Mesendoderm (in vitro differentiated cells): Measurements from ENCODE around the gene GAST.

ENCODE experiments used
- DNase-seq: peaks from one replicate; pipeline ENCODE4 v3.0.0; 2013
- H2AK5ac ChIP-seq: 2 replicates; pipeline ENCODE4 v1.6.1; 2013; ENCODE audit warnings: low read length, inconsistent platforms
- H2BK120ac ChIP-seq: 2 replicates; pipeline ENCODE4 v1.6.1; 2013; ENCODE audit warnings: low read depth, mild to moderate bottlenecking, low read length, moderate library complexity, mixed read lengths
- H2BK15ac ChIP-seq: replicated peaks from 2 replicates; pipeline ENCODE4 v1.6.1; 2013; ENCODE audit warnings: low read depth, mild to moderate bottlenecking, moderate library complexity
- H2BK5ac ChIP-seq: 2 replicates; pipeline ENCODE4 v1.6.1; 2013; ENCODE audit warnings: low read length, inconsistent platforms
- H3K18ac ChIP-seq: 2 replicates; pipeline ENCODE4 v1.6.1; 2013; ENCODE audit warnings: mild to moderate bottlenecking, low read length, mixed read lengths
- H3K23ac ChIP-seq: one replicate; pipeline ENCODE4 v1.6.1; 2013; ENCODE audit warnings: low read length
- H3K27ac ChIP-seq: 2 replicates; pipeline ENCODE4 v1.5.1; 2013; ENCODE audit warnings: low read depth, mild to moderate bottlenecking, inconsistent platforms, low read length, moderate library complexity
- H3K27me3 ChIP-seq: 2 replicates; pipeline ENCODE4 v1.6.1; 2013; ENCODE audit warnings: low read length, control low read depth, mild to moderate bottlenecking, inconsistent platforms; ENCODE audit not compliant: insufficient read depth, poor library complexity
- H3K36me3 ChIP-seq: 2 replicates; pipeline ENCODE4 v1.6.1; 2013; ENCODE audit warnings: low read length, inconsistent platforms; ENCODE audit not compliant: control insufficient read depth, insufficient read depth
- H3K4ac ChIP-seq: one replicate; pipeline ENCODE4 v1.6.1; 2013; ENCODE audit warnings: low read depth, mild to moderate bottlenecking, low read length, moderate library complexity
- H3K4me1 ChIP-seq: 2 replicates; pipeline ENCODE4 v1.6.1; 2013; ENCODE audit warnings: low read depth, low read length, inconsistent platforms; ENCODE audit not compliant: control insufficient read depth
- H3K4me2 ChIP-seq: 2 replicates; pipeline ENCODE4 v1.6.1; 2013; ENCODE audit warnings: low read length
- H3K4me3 ChIP-seq: 2 replicates; pipeline ENCODE4 v1.5.1; 2013; ENCODE audit warnings: mild to moderate bottlenecking, low read length
- H3K56ac ChIP-seq: one replicate; pipeline ENCODE4 v1.6.1; 2013; ENCODE audit warnings: low read length
- H3K79me1 ChIP-seq: 2 replicates; pipeline ENCODE4 v1.6.1; 2013; ENCODE audit warnings: low read length, inconsistent platforms
- H3K79me2 ChIP-seq: 2 replicates; pipeline ENCODE4 v1.6.1; 2013; ENCODE audit warnings: mild to moderate bottlenecking, low read length; ENCODE audit not compliant: control insufficient read depth, insufficient read depth
- H3K9ac ChIP-seq: 2 replicates; pipeline ENCODE4 v1.6.1; 2013; ENCODE audit warnings: low read length, inconsistent platforms
- H4K5ac ChIP-seq: one replicate; pipeline ENCODE4 v1.6.1; 2013; ENCODE audit warnings: low read length
- H4K8ac ChIP-seq: one replicate; pipeline ENCODE4 v1.6.1; 2013; ENCODE audit warnings: low read depth, mild to moderate bottlenecking, control low read depth, low read length, moderate library complexity
- WGBS: extraction: QIAGEN DNeasy Blood & Tissue Kit; methylation state at CpG from one replicate; pipeline ENCODE4 v1.1.7; 2013; ENCODE audit warnings: low lambda C conversion rate, missing lambda C conversion rate; ENCODE audit not compliant: insufficient coverage; ENCODE audit errors: extremely low coverage; 5-methylcytosine and 5-hydroxymethylcytosine counted together

Gene GAST

GRCh38 chr17:41739661-41740352 is 27.7 kb downstream of the GAST start:
- no peak overlapping the region for H4K8ac ChIP-seq
- H2BK15ac ChIP-seq = no peak overlapping the region
- DNase-seq = no peak
- H3K56ac ChIP-seq = no peak overlapping the region
- H3K27me3 ChIP-seq = peaks cover 4% of the 10 kb centered on the region
- H4K5ac ChIP-seq = no peak overlapping the region
- no peaks in the 10 kb centered on the region for H3K79me2 ChIP-seq
- no CpG with 5 or more reads among the region's 9 CpGs for WGBS
- H2BK120ac ChIP-seq = no peak overlapping the region
- H3K27ac ChIP-seq = no peak overlapping the region
- H3K4me3 ChIP-seq = no peak overlapping the region
- H3K4me2 ChIP-seq = no peak overlapping the region
- H3K4me1 ChIP-seq = no peaks in the 10 kb centered on the region
- no peak overlapping the region for H2BK5ac ChIP-seq
- H3K79me1 ChIP-seq = no peaks in the 10 kb centered on the region
- no peak overlapping the region for H3K4ac ChIP-seq
- H3K36me3 ChIP-seq = no peaks in the 10 kb centered on the region
- H3K18ac ChIP-seq = no peak overlapping the region
- H3K23ac ChIP-seq = no peak overlapping the region
- H3K9ac ChIP-seq = no peak overlapping the region
- no peak overlapping the region for H2AK5ac ChIP-seq

GRCh38 chr17:41740506-41740905 is 28.4 kb downstream of the GAST start:
- Histone ChIP-seq H3K9ac (no peak overlapping the region), H3K4ac (no peak overlapping the region), H2BK5ac (no peak overlapping the region), H3K36me3 (no peaks in the 10 kb centered on the region), H3K79me1 (no peaks in the 10 kb centered on the region), H3K23ac (no peak overlapping the region), H4K5ac (no peak overlapping the region), H3K18ac (no peak overlapping the region), H3K56ac (no peak overlapping the region), H3K4me3 (no peak overlapping the region), H3K4me1 (no peaks in the 10 kb centered on the region), H2AK5ac (no peak overlapping the region), H2BK15ac (no peak overlapping the region), H3K27ac (no peak overlapping the region), H3K4me2 (no peak overlapping the region), H4K8ac (no peak overlapping the region), H3K27me3 (peaks cover 4% of the 10 kb centered on the region), H2BK120ac (no peak overlapping the region), H3K79me2 (no peaks in the 10 kb centered on the region)
- DNase-seq = no peak
- whole genome bisulfite sequencing = no CpG with 5 or more reads among the region's 5 CpGs

GRCh38 chr17:41741709-41742108 is 29.6 kb downstream of the GAST start:
- Histone ChIP-seq H3K36me3 (no peaks in the 10 kb centered on the region), H4K5ac (no peak overlapping the region), H3K79me2 (no peaks in the 10 kb centered on the region), H3K9ac (no peak overlapping the region), H3K4ac (no peak overlapping the region), H3K4me3 (no peak overlapping the region), H3K79me1 (no peaks in the 10 kb centered on the region), H3K4me2 (no peak overlapping the region), H3K23ac (no peak overlapping the region), H3K18ac (no peak overlapping the region), H2BK120ac (no peak overlapping the region), H3K4me1 (no peaks in the 10 kb centered on the region), H2BK5ac (no peak overlapping the region), H2BK15ac (no peak overlapping the region), H4K8ac (no peak overlapping the region), H2AK5ac (no peak overlapping the region), H3K56ac (no peak overlapping the region), H3K27me3 (no peaks in the 10 kb centered on the region), H3K27ac (no peak overlapping the region)
- WGBS = no CpG with 5 or more reads among the region's 9 CpGs
- DNase-seq = no peak

- DNase-seq = no peak
- Histone ChIP-seq H3K4me1 (no peaks in the 10 kb centered on the region), H3K18ac (no peak overlapping the region), H2AK5ac (no peak overlapping the region), H4K8ac (no peak overlapping the region), H3K79me2 (no peaks in the 10 kb centered on the region), H2BK5ac (no peak overlapping the region), H3K27me3 (no peaks in the 10 kb centered on the region), H3K27ac (no peak overlapping the region), H3K56ac (no peak overlapping the region), H3K9ac (no peak overlapping the region), H4K5ac (no peak overlapping the region), H3K36me3 (no peaks in the 10 kb centered on the region), H3K4ac (no peak overlapping the region), H2BK15ac (no peak overlapping the region), H3K79me1 (no peaks in the 10 kb centered on the region), H3K4me3 (no peak overlapping the region), H3K4me2 (no peak overlapping the region), H3K23ac (no peak overlapping the region), H2BK120ac (no peak overlapping the region)
- WGBS = no CpG with 5 or more reads among the region's 6 CpGs
Observed at GRCh38 chr17:41748275-41748674, 36.1 kb downstream of the GAST start.

- no peak for DNase-seq
- H3K9ac ChIP-seq = no peak overlapping the region
- H3K18ac ChIP-seq = no peak overlapping the region
- H3K79me1 ChIP-seq = no peaks in the 10 kb centered on the region
- H4K5ac ChIP-seq = no peak overlapping the region
- H3K36me3 ChIP-seq = no peaks in the 10 kb centered on the region
- H3K4ac ChIP-seq = no peak overlapping the region
- no peaks in the 10 kb centered on the region for H3K79me2 ChIP-seq
- no peak overlapping the region for H2BK120ac ChIP-seq
- no peak overlapping the region for H3K4me3 ChIP-seq
- no peak overlapping the region for H2BK5ac ChIP-seq
- WGBS = no CpG with 5 or more reads among the region's 4 CpGs
- H3K56ac ChIP-seq = no peak overlapping the region
- no peaks in the 10 kb centered on the region for H3K4me1 ChIP-seq
- no peak overlapping the region for H3K4me2 ChIP-seq
- no peak overlapping the region for H4K8ac ChIP-seq
- H3K23ac ChIP-seq = no peak overlapping the region
- no peak overlapping the region for H3K27ac ChIP-seq
- H2BK15ac ChIP-seq = no peak overlapping the region
- H3K27me3 ChIP-seq = no peaks in the 10 kb centered on the region
- H2AK5ac ChIP-seq = no peak overlapping the region
Observed at GRCh38 chr17:41750862-41751261, 38.7 kb downstream of the GAST start.

- H3K4me3 ChIP-seq = no peak overlapping the region
- WGBS = no CpG with 5 or more reads among the region's 3 CpGs
- no peak overlapping the region for H3K18ac ChIP-seq
- no peak overlapping the region for H2BK15ac ChIP-seq
- H3K27ac ChIP-seq = no peak overlapping the region
- H3K9ac ChIP-seq = no peak overlapping the region
- H2AK5ac ChIP-seq = no peak overlapping the region
- H4K8ac ChIP-seq = no peak overlapping the region
- no peak overlapping the region for H2BK120ac ChIP-seq
- no peaks in the 10 kb centered on the region for H3K79me1 ChIP-seq
- no peak for DNase-seq
- H3K27me3 ChIP-seq = no peaks in the 10 kb centered on the region
- no peaks in the 10 kb centered on the region for H3K4me1 ChIP-seq
- no peak overlapping the region for H3K23ac ChIP-seq
- no peak overlapping the region for H3K56ac ChIP-seq
- H3K4me2 ChIP-seq = no peak overlapping the region
- no peak overlapping the region for H4K5ac ChIP-seq
- H3K36me3 ChIP-seq = no peaks in the 10 kb centered on the region
- H2BK5ac ChIP-seq = no peak overlapping the region
- H3K79me2 ChIP-seq = no peaks in the 10 kb centered on the region
- no peak overlapping the region for H3K4ac ChIP-seq
Observed at GRCh38 chr17:41751288-41751687, 39.2 kb downstream of the GAST start.
